Measurements from ENCODE around the gene MRPL4.

DNA sequence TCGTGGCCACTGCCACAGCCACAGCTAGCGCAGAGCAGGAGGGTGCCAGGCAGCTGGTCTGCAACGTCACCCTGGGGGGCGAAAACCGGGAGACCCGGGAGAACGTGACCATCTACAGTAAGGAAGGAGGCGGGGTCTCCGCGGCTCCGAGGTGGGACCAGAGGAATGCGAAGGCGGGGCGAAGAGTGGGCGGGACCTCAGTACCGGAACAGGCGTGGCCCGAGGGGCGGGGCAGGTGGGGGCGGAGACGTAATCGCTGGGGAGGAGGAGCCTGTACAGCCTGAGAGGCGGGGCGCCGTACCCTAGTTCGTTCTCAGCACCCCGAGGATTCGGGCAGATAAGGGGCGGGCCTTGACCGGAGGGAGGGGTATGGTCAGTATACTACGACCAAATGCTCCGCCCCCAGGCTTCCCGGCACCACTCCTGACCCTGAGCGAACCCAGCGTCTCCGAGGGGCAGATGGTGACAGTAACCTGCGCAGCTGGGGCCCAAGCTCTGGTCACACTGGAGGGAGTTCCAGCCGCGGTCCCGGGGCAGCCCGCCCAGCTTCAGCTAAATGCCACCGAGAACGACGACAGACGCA, 40.3 kb downstream of the MRPL4 start:
- TF ChIP-seq, protein P1, sequence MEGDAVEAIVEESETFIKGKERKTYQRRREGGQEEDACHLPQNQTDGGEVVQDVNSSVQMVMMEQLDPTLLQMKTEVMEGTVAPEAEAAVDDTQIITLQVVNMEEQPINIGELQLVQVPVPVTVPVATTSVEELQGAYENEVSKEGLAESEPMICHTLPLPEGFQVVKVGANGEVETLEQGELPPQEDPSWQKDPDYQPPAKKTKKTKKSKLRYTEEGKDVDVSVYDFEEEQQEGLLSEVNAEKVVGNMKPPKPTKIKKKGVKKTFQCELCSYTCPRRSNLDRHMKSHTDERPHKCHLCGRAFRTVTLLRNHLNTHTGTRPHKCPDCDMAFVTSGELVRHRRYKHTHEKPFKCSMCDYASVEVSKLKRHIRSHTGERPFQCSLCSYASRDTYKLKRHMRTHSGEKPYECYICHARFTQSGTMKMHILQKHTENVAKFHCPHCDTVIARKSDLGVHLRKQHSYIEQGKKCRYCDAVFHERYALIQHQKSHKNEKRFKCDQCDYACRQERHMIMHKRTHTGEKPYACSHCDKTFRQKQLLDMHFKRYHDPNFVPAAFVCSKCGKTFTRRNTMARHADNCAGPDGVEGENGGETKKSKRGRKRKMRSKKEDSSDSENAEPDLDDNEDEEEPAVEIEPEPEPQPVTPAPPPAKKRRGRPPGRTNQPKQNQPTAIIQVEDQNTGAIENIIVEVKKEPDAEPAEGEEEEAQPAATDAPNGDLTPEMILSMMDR (conservative IDR thresholded peaks at IDR 0.05; ENCODE audit: low read depth, low read length): no peak
- TF ChIP-seq EZH2 (IDR thresholded peaks at IDR 0.05; ENCODE audit: borderline replicate concordance, low read depth, low read length, poor library complexity, severe bottlenecking): no peak

Data from A673 (cell line).